ENCODE results near the gene H19. TPM values are rescaled to one million over a fixed set of nuclear protein-coding genes. Genes with fewer than 3 reads are reported as not detected.

Gene H19
- polyA plus RNA-seq, 3 donors from 2014 or later = not detected

DNA sequence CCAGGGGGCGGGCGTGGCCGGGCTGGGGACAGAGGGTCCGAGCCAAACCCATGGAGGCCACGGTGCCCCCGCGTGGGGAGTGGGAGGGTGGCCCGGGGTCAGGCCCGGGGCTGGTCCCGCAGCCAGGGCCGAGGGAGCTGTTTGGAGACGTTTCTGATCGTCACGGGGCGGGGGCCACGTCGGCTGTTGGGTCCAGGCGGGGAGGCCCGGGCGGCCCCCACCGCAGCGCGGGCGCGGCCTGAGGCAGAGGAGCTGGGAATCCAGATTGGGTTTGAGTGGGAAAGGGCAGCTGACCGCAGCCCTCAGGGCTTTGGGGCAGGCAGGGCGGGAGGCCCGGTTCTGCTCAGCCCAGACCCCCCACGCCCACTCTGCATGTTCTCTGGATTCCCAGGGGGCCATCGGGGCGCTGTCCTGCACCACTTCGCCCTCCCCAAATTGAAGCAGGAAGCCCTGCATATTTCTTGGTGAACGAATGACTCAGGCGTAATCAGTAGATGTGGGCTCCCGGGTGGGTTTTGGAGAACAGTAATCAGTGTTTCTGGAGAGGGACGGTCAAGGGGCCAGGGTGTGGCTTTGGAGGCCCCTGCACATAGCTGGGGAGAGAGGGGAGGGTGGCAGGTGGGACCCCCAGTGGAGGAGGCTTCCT lies 49.9 kb downstream of the H19 start:
- DNase-seq = no peak
- Mint-ChIP-seq H3K9me3 (no peaks in the 10 kb centered on the region), H3K27me3 (ENCODE audit: low read depth in 3 of 3) (peaks cover 0 to 3% (median 0%) of the 10 kb centered on the region in 3 donors), H3K4me1 (no peaks in the 10 kb centered on the region), H3K4me3 (no peak overlapping the region), H3K36me3 (no peaks in the 10 kb centered on the region), H3K27ac (no peak overlapping the region)

DNA sequence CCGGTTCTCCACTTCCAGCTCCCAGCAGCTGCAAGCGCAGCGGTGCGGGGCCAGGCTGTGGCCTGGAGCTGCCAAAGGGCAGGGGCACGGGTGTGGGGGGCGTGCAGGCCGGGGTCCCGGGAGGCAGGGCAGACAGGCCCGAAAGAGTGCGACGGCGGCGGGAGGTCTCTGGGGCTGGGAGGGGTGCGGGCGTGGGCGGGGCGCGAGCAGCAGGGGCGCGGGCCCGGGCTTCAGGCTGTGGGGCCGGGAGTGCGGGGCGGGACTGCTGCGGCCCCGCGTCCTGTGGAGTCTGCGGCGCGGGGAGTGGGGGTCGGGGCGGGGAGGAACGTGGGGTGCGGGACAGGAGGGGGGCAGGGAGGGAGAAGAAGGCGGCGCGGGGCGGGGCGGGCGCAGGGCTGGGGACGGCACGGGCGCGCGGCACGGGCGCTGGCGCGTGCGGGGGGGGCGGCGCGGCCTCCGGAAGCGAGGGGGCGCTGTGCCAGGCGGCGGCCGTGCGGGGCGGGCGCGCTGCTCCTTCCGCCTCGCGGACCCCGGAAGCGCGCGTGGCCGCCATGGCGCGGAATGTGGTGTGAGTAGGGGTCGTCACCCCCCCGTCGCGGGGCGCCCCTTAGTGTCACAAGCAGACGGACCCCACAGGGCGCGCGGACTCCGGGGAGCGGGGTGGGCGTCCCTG lies 50.7 kb downstream of the H19 start, which contains the start of gene MRPL23:
Gene MRPL23 (plus strand): TSS at position 521 of the 673 bp plus-strand sequence. CDS start 31 bp downstream, at position 552.
- H3K27me3 Mint-ChIP-seq (ENCODE audit: low read depth in 3 of 3) = peaks cover 0 to 3% (median 0%) of the 10 kb centered on the region in 3 donors
- DNase-seq = peak in 1 of 3 donors; percentile 49
- no peaks in the 10 kb centered on the region for H3K9me3 Mint-ChIP-seq
- H3K4me3 Mint-ChIP-seq = no peak within 1 kb of the TSS
- H3K4me1 Mint-ChIP-seq = no peaks in the 10 kb centered on the region
- no peak within 1 kb of the TSS for H3K27ac Mint-ChIP-seq
- no peaks in the 10 kb centered on the region for H3K36me3 Mint-ChIP-seq

Other genes starting within 250 kb of the H19 start
- gene IFITM10, start 247.2 kb downstream of the H19 start, polyA plus RNA-seq = under 1 TPM; 0.09 to 0.93 (median 0.39) TPM
- gene CTSD, start 233.9 kb downstream of the H19 start, polyA plus RNA-seq = 100 to 1,000 TPM; 471 to 795 (median 488) TPM
- gene SYT8, start 162.9 kb downstream of the H19 start, polyA plus RNA-seq = not detected
- 1 to 10 TPM in 1 of 3 donors, under 1 TPM in 1, not detected in 1; 0.54 to 2.0 TPM for gene TNNI2, start 158.9 kb downstream of the H19 start, polyA plus RNA-seq
- gene LSP1, start 144.8 kb downstream of the H19 start, polyA plus RNA-seq = 100 to 1,000 TPM; 437 to 767 (median 593) TPM
- gene PRR33, start 105.9 kb downstream of the H19 start, polyA plus RNA-seq = under 1 TPM in 1 of 3 donors, not detected in 2; 0.35 TPM
- gene TNNT3, start 78.1 kb downstream of the H19 start, polyA plus RNA-seq = not detected
- gene MRPL23, start 50.5 kb downstream of the H19 start, polyA plus RNA-seq = 10 to 100 TPM; 20.9 to 44.4 (median 42.4) TPM
- not detected for gene IGF2, start 141.5 kb upstream of the H19 start, polyA plus RNA-seq
- not detected for gene INS, start 163.4 kb upstream of the H19 start, polyA plus RNA-seq
- not detected for gene TH, start 174.0 kb upstream of the H19 start, polyA plus RNA-seq

Data from immature natural killer cell (primary cell).